Loucy (cell line): ENCODE measurements around the gene TGOLN2.

Experiments used
- EZH2phosphoT487 ChIP-seq: fragments of 200-600 bp; IDR thresholded peaks from 2 replicates; pipeline ENCODE4 v1.6.1; 2018; ENCODE audit warnings: antibody characterized with exemption, mild to moderate bottlenecking, moderate library complexity, borderline replicate concordance
- TF ChIP-seq, protein P1 (sequence below): fragments of 200-600 bp; sonication (generic); conservative IDR thresholded peaks from 2 replicates; pipeline ENCODE4 v1.5.1; 2014; ENCODE audit warnings: mild to moderate bottlenecking, antibody characterized with exemption, low read length

DNA sequence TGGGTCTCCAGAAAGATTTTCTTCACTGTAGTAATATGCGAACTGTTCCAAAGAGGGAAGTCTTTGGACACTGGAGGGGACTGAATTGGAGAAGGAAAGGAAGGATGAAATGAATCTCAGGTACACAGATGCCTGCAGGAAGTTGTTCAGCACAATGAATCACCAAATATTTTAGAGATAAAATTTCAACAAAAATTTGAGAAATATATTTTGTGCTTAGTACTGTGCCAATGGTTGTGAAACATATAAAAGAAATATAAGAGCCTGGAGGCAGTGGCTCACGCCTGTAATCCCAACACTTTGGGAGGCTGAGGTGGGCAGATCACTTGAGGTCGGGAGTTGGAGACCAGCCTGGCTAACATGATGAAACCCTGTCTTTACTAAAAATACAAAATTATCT, 29.9 kb upstream of the TGOLN2 start:
- TF ChIP-seq, protein P1, sequence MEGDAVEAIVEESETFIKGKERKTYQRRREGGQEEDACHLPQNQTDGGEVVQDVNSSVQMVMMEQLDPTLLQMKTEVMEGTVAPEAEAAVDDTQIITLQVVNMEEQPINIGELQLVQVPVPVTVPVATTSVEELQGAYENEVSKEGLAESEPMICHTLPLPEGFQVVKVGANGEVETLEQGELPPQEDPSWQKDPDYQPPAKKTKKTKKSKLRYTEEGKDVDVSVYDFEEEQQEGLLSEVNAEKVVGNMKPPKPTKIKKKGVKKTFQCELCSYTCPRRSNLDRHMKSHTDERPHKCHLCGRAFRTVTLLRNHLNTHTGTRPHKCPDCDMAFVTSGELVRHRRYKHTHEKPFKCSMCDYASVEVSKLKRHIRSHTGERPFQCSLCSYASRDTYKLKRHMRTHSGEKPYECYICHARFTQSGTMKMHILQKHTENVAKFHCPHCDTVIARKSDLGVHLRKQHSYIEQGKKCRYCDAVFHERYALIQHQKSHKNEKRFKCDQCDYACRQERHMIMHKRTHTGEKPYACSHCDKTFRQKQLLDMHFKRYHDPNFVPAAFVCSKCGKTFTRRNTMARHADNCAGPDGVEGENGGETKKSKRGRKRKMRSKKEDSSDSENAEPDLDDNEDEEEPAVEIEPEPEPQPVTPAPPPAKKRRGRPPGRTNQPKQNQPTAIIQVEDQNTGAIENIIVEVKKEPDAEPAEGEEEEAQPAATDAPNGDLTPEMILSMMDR, result no peak
- TF ChIP-seq EZH2phosphoT487, result no peak
